SK-N-SH treated with all-trans-retinoic acid at 6 μM for 48 hours (cell line): Measurements from ENCODE around the gene HDAC4.

Source experiments
- ATAC-seq: fragments of 200-7000 bp; cut with Tn5 transposase; 3 replicates; pipeline ENCODE4 v1.9.1; 2020; ENCODE audit warnings: mild to moderate bottlenecking, moderate library complexity
- ARNTL ChIP-seq: fragments of 450-650 bp; formaldehyde crosslinking; IDR thresholded peaks from 2 replicates; pipeline ENCODE4 v1.5.0; 2020; ENCODE audit warnings: low read depth, mild to moderate bottlenecking, moderate library complexity, borderline replicate concordance
- BACH2 ChIP-seq: fragments of 250-450 bp; sonication (Bioruptor Pico); IDR thresholded peaks from 2 replicates; pipeline ENCODE4 v1.9.0; 2021; ENCODE audit warnings: mild to moderate bottlenecking, borderline replicate concordance
- ESRRG ChIP-seq: fragments of 250-450 bp; sonication (Bioruptor Pico); IDR thresholded peaks from 2 replicates; pipeline ENCODE4 v1.6.1; 2021; ENCODE audit warnings: mild to moderate bottlenecking
- GLIS3 ChIP-seq: fragments of 250-450 bp; sonication (Bioruptor Pico); IDR thresholded peaks from 2 replicates; pipeline ENCODE4 v1.5.0; 2020; ENCODE audit warnings: mild to moderate bottlenecking, moderate library complexity
- ISL1 ChIP-seq: fragments of 250-450 bp; sonication (Bioruptor Pico); IDR thresholded peaks from 2 replicates; pipeline ENCODE4 v2.1.2; 2022; ENCODE audit warnings: mild to moderate bottlenecking, moderate library complexity
- OSR1 ChIP-seq: fragments of 250-450 bp; sonication (Bioruptor Pico); IDR thresholded peaks from 2 replicates; pipeline ENCODE4 v1.8.0; 2022; ENCODE audit warnings: moderate library complexity, mild to moderate bottlenecking, inconsistent platforms
- PPARA ChIP-seq: fragments of 250-450 bp; sonication (Bioruptor Pico); IDR thresholded peaks from 2 replicates; pipeline ENCODE4 v1.5.0; 2020; ENCODE audit warnings: mild to moderate bottlenecking, borderline replicate concordance
- SNAI2 ChIP-seq: fragments of 250-450 bp; sonication (Bioruptor Pico); IDR thresholded peaks from 2 replicates; pipeline ENCODE4 v1.5.0; 2020; ENCODE audit warnings: mild to moderate bottlenecking, moderate library complexity
- TOX ChIP-seq: fragments of 250-450 bp; sonication (Bioruptor Pico); IDR thresholded peaks from 2 replicates; pipeline ENCODE4 v1.8.0; 2021; ENCODE audit warnings: mild to moderate bottlenecking, moderate library complexity, borderline replicate concordance
- ZFP3 ChIP-seq: fragments of 250-450 bp; sonication (Bioruptor Pico); IDR thresholded peaks from 2 replicates; pipeline ENCODE4 v1.5.0; 2020; ENCODE audit warnings: mild to moderate bottlenecking, moderate library complexity
- ZFP30 ChIP-seq: fragments of 450-650 bp; formaldehyde crosslinking; IDR thresholded peaks from 2 replicates; pipeline ENCODE4 v1.5.0; 2022; ENCODE audit warnings: mild to moderate bottlenecking, moderate library complexity
- ZNF565 ChIP-seq: fragments of 450-650 bp; formaldehyde crosslinking; conservative IDR thresholded peaks from 2 replicates; pipeline ENCODE4 v1.5.0; 2020; ENCODE audit warnings: low read depth, mild to moderate bottlenecking, moderate library complexity
- ZNF70 ChIP-seq: fragments of 450-650 bp; formaldehyde crosslinking; IDR thresholded peaks from 2 replicates; pipeline ENCODE4 v1.5.0; 2020; ENCODE audit warnings: mild to moderate bottlenecking, moderate library complexity
- ZNF8 ChIP-seq: fragments of 450-650 bp; formaldehyde crosslinking; IDR thresholded peaks from 2 replicates; pipeline ENCODE4 v1.5.0; 2020; ENCODE audit warnings: mild to moderate bottlenecking, moderate library complexity
- TF ChIP-seq, protein P1 (sequence below): fragments of 250-450 bp; sonication (Bioruptor Pico); IDR thresholded peaks from 2 replicates; pipeline ENCODE4 v1.5.1; 2020; ENCODE audit warnings: low read depth, mild to moderate bottlenecking, moderate library complexity
- TF ChIP-seq, protein P2 (sequence below): fragments of 250-450 bp; sonication (Bioruptor Pico); IDR thresholded peaks from 2 replicates; pipeline ENCODE4 v1.8.0; 2021; ENCODE audit warnings: low read depth, mild to moderate bottlenecking, moderate library complexity, borderline replicate concordance
- TF ChIP-seq, protein P3 (sequence below): fragments of 250-450 bp; sonication (Bioruptor Pico); IDR thresholded peaks from 2 replicates; pipeline ENCODE4 v1.8.0; 2020; ENCODE audit warnings: mild to moderate bottlenecking, moderate library complexity, borderline replicate concordance
- TF ChIP-seq, protein P4 (sequence below): fragments of 250-450 bp; sonication (Bioruptor Pico); IDR thresholded peaks from 2 replicates; pipeline ENCODE4 v1.5.1; 2021; ENCODE audit warnings: mild to moderate bottlenecking, moderate library complexity

Gene HDAC4

DNA sequence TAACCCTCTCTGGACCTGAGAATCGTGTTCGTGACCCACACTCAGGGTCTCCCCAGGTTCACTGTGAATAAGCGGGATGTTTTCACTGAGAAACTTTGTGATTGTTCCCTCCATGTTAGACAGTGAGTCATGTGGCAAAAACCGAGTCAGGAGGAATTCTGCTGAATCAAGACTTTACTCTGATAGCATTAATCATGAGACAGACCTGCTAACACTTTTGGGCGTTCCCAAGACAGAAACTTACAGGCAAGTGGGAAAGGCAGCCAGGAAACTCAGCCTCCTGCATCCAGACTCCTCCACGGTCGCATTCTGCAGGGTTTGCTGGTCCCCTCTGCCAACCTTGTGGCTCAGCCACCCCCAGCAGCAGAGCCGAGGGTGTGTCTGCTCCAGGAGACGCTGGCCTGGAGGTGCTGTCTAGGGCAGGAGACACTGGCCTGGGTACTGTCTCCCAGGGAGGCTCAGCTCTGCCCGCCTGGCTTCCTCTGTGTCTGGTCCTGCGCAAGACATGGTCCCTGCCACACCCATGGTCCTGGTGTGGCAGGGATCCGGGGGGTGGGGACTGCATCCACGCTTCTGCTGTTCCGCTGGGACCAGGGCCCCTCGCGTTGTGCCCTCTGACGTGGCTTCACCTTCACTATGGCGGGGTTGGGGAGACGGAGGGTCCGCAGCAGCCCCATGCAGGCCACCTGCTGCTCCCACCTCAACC lies 375.6 kb downstream of the HDAC4 start:
- peak; percentile 62 for ATAC-seq
- TF ChIP-seq, protein P1, sequence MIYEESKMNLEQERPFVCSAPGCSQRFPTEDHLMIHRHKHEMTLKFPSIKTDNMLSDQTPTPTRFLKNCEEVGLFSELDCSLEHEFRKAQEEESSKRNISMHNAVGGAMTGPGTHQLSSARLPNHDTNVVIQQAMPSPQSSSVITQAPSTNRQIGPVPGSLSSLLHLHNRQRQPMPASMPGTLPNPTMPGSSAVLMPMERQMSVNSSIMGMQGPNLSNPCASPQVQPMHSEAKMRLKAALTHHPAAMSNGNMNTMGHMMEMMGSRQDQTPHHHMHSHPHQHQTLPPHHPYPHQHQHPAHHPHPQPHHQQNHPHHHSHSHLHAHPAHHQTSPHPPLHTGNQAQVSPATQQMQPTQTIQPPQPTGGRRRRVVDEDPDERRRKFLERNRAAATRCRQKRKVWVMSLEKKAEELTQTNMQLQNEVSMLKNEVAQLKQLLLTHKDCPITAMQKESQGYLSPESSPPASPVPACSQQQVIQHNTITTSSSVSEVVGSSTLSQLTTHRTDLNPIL (CRISPR knock-in tag), result no peak
- TF ChIP-seq ZNF70 (CRISPR knock-in tag) (no peak), ZNF8 (CRISPR knock-in tag) (no peak), ZNF565 (CRISPR knock-in tag) (no peak), PPARA (no peak)
- TF ChIP-seq, all 23 proteins: peak for 0

DNA sequence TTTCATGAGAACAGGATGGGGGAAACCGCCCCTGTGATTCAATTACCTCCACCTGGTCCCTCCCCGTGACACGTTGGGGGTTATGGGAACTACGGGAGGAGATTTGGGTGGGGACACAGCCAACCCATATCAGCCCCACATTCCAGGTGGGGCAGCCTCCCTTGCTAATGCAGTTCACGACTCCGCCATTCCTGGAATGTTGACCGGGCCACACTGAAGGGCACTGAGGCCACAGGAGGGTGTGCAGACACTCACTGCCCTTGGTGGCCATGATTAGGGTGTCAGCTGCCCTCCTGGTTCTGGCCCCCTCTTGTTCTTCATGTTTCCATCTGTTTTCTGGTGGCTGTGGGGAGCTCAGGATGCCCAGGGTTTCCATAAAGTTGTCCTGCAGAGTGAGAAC lies 376.6 kb downstream of the HDAC4 start:
- TF ChIP-seq, protein P2, sequence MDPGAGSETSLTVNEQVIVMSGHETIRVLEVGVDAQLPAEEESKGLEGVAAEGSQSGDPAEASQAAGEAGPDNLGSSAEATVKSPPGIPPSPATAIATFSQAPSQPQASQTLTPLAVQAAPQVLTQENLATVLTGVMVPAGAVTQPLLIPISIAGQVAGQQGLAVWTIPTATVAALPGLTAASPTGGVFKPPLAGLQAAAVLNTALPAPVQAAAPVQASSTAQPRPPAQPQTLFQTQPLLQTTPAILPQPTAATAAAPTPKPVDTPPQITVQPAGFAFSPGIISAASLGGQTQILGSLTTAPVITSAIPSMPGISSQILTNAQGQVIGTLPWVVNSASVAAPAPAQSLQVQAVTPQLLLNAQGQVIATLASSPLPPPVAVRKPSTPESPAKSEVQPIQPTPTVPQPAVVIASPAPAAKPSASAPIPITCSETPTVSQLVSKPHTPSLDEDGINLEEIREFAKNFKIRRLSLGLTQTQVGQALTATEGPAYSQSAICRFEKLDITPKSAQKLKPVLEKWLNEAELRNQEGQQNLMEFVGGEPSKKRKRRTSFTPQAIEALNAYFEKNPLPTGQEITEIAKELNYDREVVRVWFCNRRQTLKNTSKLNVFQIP, result no peak
- TF ChIP-seq ISL1 (CRISPR knock-in tag) (no peak), ARNTL (CRISPR knock-in tag) (no peak), ZFP30 (CRISPR knock-in tag) (no peak), ZFP3 (CRISPR knock-in tag) (no peak), TOX (CRISPR knock-in tag) (no peak)
- TF ChIP-seq, protein P3, sequence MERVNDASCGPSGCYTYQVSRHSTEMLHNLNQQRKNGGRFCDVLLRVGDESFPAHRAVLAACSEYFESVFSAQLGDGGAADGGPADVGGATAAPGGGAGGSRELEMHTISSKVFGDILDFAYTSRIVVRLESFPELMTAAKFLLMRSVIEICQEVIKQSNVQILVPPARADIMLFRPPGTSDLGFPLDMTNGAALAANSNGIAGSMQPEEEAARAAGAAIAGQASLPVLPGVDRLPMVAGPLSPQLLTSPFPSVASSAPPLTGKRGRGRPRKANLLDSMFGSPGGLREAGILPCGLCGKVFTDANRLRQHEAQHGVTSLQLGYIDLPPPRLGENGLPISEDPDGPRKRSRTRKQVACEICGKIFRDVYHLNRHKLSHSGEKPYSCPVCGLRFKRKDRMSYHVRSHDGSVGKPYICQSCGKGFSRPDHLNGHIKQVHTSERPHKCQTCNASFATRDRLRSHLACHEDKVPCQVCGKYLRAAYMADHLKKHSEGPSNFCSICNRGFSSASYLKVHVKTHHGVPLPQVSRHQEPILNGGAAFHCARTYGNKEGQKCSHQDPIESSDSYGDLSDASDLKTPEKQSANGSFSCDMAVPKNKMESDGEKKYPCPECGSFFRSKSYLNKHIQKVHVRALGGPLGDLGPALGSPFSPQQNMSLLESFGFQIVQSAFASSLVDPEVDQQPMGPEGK (CRISPR knock-in tag), result no peak
- TF ChIP-seq, protein P4, sequence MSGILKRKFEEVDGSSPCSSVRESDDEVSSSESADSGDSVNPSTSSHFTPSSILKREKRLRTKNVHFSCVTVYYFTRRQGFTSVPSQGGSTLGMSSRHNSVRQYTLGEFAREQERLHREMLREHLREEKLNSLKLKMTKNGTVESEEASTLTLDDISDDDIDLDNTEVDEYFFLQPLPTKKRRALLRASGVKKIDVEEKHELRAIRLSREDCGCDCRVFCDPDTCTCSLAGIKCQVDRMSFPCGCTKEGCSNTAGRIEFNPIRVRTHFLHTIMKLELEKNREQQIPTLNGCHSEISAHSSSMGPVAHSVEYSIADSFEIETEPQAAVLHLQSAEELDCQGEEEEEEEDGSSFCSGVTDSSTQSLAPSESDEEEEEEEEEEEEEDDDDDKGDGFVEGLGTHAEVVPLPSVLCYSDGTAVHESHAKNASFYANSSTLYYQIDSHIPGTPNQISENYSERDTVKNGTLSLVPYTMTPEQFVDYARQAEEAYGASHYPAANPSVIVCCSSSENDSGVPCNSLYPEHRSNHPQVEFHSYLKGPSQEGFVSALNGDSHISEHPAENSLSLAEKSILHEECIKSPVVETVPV (CRISPR knock-in tag), result no peak
- ATAC-seq, result no peak

DNA sequence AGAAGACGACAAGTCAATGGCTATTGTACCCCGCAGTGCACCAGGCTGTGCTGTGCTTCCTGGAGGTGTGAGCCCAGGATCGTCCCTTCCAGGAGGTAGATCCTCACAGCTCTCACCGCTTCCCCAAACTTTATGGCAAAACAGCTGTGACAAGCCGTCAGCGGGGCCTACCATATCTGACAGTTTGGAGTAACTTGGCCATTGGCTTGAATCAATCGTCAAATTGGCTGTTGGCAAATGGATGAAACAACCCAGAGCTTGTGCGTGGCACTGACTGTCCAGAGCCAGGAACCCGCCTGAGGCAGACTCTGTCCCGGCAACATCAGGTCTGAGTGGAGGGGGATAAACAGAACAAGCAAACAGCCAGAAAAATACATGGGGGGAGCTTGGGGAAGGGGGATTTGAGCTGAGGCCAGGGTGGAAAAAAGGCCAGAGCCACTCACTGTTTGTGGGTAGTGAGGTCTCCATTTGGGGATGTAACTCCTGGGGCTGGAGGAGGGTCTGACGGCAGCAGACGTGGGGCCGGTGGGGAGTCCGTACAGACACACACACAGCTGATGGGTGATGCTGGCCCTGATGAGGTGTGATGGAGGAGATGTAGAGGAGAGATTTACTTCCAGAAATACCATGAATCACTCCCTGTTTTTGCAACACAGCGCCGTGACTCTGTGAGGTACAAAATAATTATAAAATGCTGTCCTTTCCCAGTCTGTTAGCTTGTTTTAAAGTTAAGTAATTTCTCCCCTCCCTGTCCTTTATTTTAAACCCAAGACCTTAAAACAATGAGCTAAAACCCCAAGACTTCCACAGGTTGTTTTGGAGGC lies 378.2 kb downstream of the HDAC4 start:
- TF ChIP-seq ZNF565 (CRISPR knock-in tag) (no peak), ZNF70 (CRISPR knock-in tag) (no peak), BACH2 (CRISPR knock-in tag) (no peak), ESRRG (no peak), ZNF8 (CRISPR knock-in tag) (no peak), ZFP30 (CRISPR knock-in tag) (no peak), ISL1 (CRISPR knock-in tag) (no peak), PPARA (no peak), ARNTL (CRISPR knock-in tag) (no peak), GLIS3 (CRISPR knock-in tag) (no peak), SNAI2 (CRISPR knock-in tag) (no peak), OSR1 (CRISPR knock-in tag) (no peak)
- TF ChIP-seq, protein P4 (CRISPR knock-in tag), result no peak
- TF ChIP-seq, protein P1 (CRISPR knock-in tag), result no peak
- ATAC-seq, result no peak
